ENCODE data around the gene PRKCSH.

DNA sequence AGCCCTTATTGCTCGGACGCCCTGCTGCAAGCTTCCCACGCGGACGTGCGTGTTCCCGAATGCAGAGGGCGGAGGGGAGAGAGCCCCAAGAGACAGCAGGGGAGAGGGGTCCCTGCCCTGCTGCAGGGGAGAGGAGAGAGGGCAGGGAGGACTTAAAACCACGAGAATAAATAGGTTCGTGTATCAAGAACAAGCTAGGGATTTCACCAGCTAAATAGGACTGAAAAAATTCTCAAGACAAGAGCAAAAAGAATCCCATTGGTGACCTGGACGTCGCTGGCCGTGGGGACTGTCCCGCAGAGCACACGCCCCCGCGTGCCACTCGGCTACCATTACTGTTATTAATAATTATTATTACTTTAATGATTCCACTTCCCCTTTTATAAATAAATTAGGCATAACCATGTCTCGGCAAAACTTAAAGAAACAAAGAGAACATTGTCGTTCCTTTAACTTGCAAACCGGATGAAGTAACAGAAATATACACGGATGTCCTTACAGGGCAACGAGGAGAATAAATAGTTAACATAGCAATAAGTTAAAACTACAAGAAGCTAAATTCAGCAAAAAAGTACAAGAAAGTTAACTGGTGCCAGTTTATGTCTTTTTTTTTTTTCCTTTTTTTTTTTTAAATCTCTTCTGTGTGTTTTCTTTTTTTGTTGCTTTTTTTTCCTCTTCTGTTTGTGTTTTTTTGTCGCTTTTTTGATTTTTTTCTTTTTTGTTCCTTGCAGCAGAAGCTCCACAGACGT is 16.6 kb downstream of the PRKCSH start:
- no peak for TF ChIP-seq POLR2A (IDR thresholded peaks at IDR 0.05; ENCODE audit: low read length)
- no peak for TF ChIP-seq GATA1 (IDR thresholded peaks at IDR 0.05; ENCODE audit: low read depth, low read length)

Measured in erythroblast (primary cell).